ENCODE results near the gene STARD13. TPM values are rescaled to one million over a fixed set of nuclear protein-coding genes. Genes with fewer than 3 reads are reported as not detected.

The STARD13 gene
- total RNA-seq, 1 experiment from 2014 or later = 2.1 TPM

DNA sequence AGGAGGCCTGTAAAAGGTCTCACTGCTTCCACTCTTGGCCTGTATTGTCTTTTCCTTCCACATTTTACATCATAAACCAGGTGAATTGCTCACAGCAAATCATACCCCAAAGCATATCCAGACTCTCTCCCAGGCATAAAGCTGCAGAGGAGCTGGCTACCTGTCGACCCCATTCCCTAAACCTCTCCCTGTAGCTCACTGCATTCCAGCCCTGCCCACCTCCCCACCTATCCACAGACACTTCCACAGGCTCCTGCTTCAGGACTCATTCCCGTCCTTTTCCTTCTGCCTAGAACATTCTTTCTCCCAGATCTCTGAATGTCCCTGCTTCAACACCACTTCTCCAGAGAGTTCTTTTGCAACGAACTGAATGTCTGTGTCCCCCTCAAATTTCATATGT is 46.4 kb upstream of the STARD13 start:
- H3K4me3 Mint-ChIP-seq = no peak overlapping the region; a peak in 1 of 5 replicates
- no peak overlapping the region for H2BK120ac ChIP-seq (ENCODE audit: low read depth, low read length, poor library complexity, severe bottlenecking)

More for the DNA sequence above, 46.4 kb upstream of the STARD13 start:
- Mint-ChIP-seq H3K27ac (peak overlapping the region in 1 of 3 experiments; percentile 35; a peak in 1 of 7 replicates), H3K4me1 (peaks cover 12 to 18% of the 10 kb centered on the region in 2 experiments), H3K36me3 (ENCODE audit: insufficient read depth in 1 of 3, low read depth in 3 of 3) (no peaks in the 10 kb centered on the region), H3K27me3 (ENCODE audit: low read depth) (peaks cover 2% of the 10 kb centered on the region), H3K9me3 (no peaks in the 10 kb centered on the region)
- H4K20me1 ChIP-seq (ENCODE audit: control insufficient read depth, insufficient read depth, insufficient read length) = no peaks in the 10 kb centered on the region
- H3T11ph ChIP-seq (ENCODE audit: low read length) = no peak overlapping the region
- H3K27me3 ChIP-seq (ENCODE audit: insufficient read depth, low read length) = no peaks in the 10 kb centered on the region
- no peak overlapping the region for H2BK20ac ChIP-seq (ENCODE audit: low read depth, low read length, poor library complexity, severe bottlenecking)
- no peaks in the 10 kb centered on the region for H3K9me3 ChIP-seq (ENCODE audit: control insufficient read depth, low read depth, low read length)
- H3K79me2 ChIP-seq (ENCODE audit: insufficient read depth, low read length) = no peaks in the 10 kb centered on the region
- WGBS (ENCODE audit: extremely low coverage, insufficient read length, low lambda C conversion rate) = no CpG with 5 or more reads among the region's 3 CpGs
- DNase-seq = no peak
- no peak overlapping the region for H4K8ac ChIP-seq (replicated peaks; ENCODE audit: insufficient read length, low read depth, low read length)
- no peak overlapping the region for H4K5ac ChIP-seq (ENCODE audit: insufficient read length, low read depth, low read length)
- H2BK12ac ChIP-seq (ENCODE audit: insufficient read length, low read depth, low read length) = no peak overlapping the region
- H4K91ac ChIP-seq (ENCODE audit: insufficient read length, low read depth, low read length) = no peak overlapping the region
- H2BK15ac ChIP-seq (ENCODE audit: low read depth, low read length) = no peak overlapping the region
- H2BK5ac ChIP-seq (ENCODE audit: insufficient read length, low read length) = no peak overlapping the region
- H2AFZ ChIP-seq (ENCODE audit: low read length) = no peak overlapping the region
- H3K56ac ChIP-seq (ENCODE audit: insufficient read length, low read depth, low read length) = no peak overlapping the region
- no peaks in the 10 kb centered on the region for H3K23me2 ChIP-seq (ENCODE audit: insufficient read length, low read depth, low read length, poor library complexity, severe bottlenecking)
- H3K14ac ChIP-seq (ENCODE audit: insufficient read depth, low read length) = no peak overlapping the region
- peaks cover 7% of the 10 kb centered on the region; the same call in 1 of the 2 replicates for H3K4me1 ChIP-seq (ENCODE audit: insufficient read depth, low read length)
- TF ChIP-seq, protein P1, sequence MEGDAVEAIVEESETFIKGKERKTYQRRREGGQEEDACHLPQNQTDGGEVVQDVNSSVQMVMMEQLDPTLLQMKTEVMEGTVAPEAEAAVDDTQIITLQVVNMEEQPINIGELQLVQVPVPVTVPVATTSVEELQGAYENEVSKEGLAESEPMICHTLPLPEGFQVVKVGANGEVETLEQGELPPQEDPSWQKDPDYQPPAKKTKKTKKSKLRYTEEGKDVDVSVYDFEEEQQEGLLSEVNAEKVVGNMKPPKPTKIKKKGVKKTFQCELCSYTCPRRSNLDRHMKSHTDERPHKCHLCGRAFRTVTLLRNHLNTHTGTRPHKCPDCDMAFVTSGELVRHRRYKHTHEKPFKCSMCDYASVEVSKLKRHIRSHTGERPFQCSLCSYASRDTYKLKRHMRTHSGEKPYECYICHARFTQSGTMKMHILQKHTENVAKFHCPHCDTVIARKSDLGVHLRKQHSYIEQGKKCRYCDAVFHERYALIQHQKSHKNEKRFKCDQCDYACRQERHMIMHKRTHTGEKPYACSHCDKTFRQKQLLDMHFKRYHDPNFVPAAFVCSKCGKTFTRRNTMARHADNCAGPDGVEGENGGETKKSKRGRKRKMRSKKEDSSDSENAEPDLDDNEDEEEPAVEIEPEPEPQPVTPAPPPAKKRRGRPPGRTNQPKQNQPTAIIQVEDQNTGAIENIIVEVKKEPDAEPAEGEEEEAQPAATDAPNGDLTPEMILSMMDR (conservative IDR thresholded peaks at IDR 0.05) = no peak
- H3K9ac ChIP-seq (ENCODE audit: extremely low read depth, insufficient read length, low read length) = no peak overlapping the region
- no peak overlapping the region for H3K27ac ChIP-seq (ENCODE audit: insufficient read length, low read depth, low read length)
- no peak overlapping the region for H3K23ac ChIP-seq (ENCODE audit: insufficient read length, low read depth, low read length)
- no peak overlapping the region for H3K4ac ChIP-seq (ENCODE audit: low read depth, low read length)
- no peaks in the 10 kb centered on the region for H3K79me1 ChIP-seq (ENCODE audit: insufficient read depth, low read depth, low read length, poor library complexity, severe bottlenecking)
- H3K18ac ChIP-seq (ENCODE audit: insufficient read length, low read depth, low read length) = no peak overlapping the region
- H3K4me2 ChIP-seq (ENCODE audit: insufficient read depth, insufficient read length, low read length) = no peak overlapping the region
- H2AK5ac ChIP-seq (ENCODE audit: insufficient read length, low read length) = no peak overlapping the region

Data from H9 (cell line).